ENCODE measurements around the gene TADA1.

GRCh38 chr1:166839600-166840308 is 36.3 kb downstream of the TADA1 start:
- TF ChIP-seq POLR2A (IDR thresholded peaks at IDR 0.05; ENCODE audit: low read depth, low read length) (no peak), TAF1 (IDR thresholded peaks at IDR 0.05; ENCODE audit: borderline replicate concordance, low read depth, low read length) (no peak)
